ENCODE measurements around the gene SMARCAL1. TPM values are rescaled to one million over a fixed set of nuclear protein-coding genes. Genes with fewer than 3 reads are reported as not detected.

The SMARCAL1 gene
- total and polyA plus RNA-seq, 2 of the 13 experiments (the other 11 are each of a cell fraction or from before 2014, with no cell fraction given) = 12.7 to 21.3 TPM

GRCh38 chr2:216405588-216405987 is 6.7 kb upstream of the SMARCAL1 start (continued):
- TF ChIP-seq, protein P1, sequence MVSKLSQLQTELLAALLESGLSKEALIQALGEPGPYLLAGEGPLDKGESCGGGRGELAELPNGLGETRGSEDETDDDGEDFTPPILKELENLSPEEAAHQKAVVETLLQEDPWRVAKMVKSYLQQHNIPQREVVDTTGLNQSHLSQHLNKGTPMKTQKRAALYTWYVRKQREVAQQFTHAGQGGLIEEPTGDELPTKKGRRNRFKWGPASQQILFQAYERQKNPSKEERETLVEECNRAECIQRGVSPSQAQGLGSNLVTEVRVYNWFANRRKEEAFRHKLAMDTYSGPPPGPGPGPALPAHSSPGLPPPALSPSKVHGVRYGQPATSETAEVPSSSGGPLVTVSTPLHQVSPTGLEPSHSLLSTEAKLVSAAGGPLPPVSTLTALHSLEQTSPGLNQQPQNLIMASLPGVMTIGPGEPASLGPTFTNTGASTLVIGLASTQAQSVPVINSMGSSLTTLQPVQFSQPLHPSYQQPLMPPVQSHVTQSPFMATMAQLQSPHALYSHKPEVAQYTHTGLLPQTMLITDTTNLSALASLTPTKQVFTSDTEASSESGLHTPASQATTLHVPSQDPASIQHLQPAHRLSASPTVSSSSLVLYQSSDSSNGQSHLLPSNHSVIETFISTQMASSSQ (IDR thresholded peaks at IDR 0.05; ENCODE audit: low read depth) = no peak
- TF ChIP-seq, protein P1 (CRISPR knock-in tag; IDR thresholded peaks at IDR 0.05; ENCODE audit: borderline replicate concordance) = no peak
- TF ChIP-seq AGO2 (optimal IDR thresholded peaks at IDR 0.05; ENCODE audit: low read depth, low read length) = no peak
- no peak for TF ChIP-seq CENPX (CRISPR knock-in tag; IDR thresholded peaks at IDR 0.05)

- POLR2A ChIA-PET = no interaction called here
- ATAC-seq = no peak
- intact Hi-C loops (cut with micrococcal nuclease; ENCODE audit: unreplicated experiment) = no loop called here
These were observed 5.5 kb upstream of the SMARCAL1 start for GRCh38 chr2:216406826-216407225.

More at GRCh38 chr2:216406826-216407225, 5.5 kb upstream of the SMARCAL1 start:
- Histone ChIP-seq H3K9ac (ENCODE audit: insufficient read depth, low read depth, low read length) (no peak overlapping the region), H3K36me3 (replicated peaks in 1 of 2; ENCODE audit: control insufficient read depth in 1 of 2, insufficient read depth in 2 of 2, low read length in 2 of 2) (no peaks in the 10 kb centered on the region), H4K20me1 (ENCODE audit: insufficient read depth, low read length) (no peaks in the 10 kb centered on the region), H3K9me3 (ENCODE audit: low read length) (no peaks in the 10 kb centered on the region), H3K79me2 (ENCODE audit: insufficient read depth, low read length) (no peaks in the 10 kb centered on the region), H3K27ac (ENCODE audit: extremely low read length, insufficient read depth, low read length) (no peak overlapping the region), H3K27me3 (ENCODE audit: control insufficient read depth in 1 of 2, insufficient read depth in 2 of 2, low read length in 2 of 2) (peaks cover 9 to 39% of the 10 kb centered on the region in 2 experiments; a peak in 4 of 5 replicates), H3K4me3 (replicated peaks in 1 of 3; ENCODE audit: insufficient read depth in 1 of 3, low read depth in 2 of 3, low read length in 3 of 3) (no peak overlapping the region), H3K4me2 (ENCODE audit: low read depth, low read length) (no peak overlapping the region), H3K4me1 (ENCODE audit: insufficient read depth, low read length) (peaks cover 12% of the 10 kb centered on the region), H2AFZ (ENCODE audit: low read length) (no peak overlapping the region)
- CTCF ChIA-PET (ENCODE audit: low intra/inter-chr PET ratio, low total read pairs) = no interaction called here
- TF ChIP-seq GATAD2A (CRISPR knock-in tag; IDR thresholded peaks at IDR 0.05) = no peak
- TF ChIP-seq NR3C1 (CRISPR knock-in tag; IDR thresholded peaks at IDR 0.05) = no peak
- TF ChIP-seq TRIM24 (CRISPR knock-in tag; IDR thresholded peaks at IDR 0.05) = no peak
- no peak for TF ChIP-seq ZNF816 (CRISPR knock-in tag; IDR thresholded peaks at IDR 0.05; ENCODE audit: borderline replicate concordance)
- no peak for TF ChIP-seq ARNT (IDR thresholded peaks at IDR 0.05)
- TF ChIP-seq ZNF564 (CRISPR knock-in tag; IDR thresholded peaks at IDR 0.05) = no peak
- TF ChIP-seq ZNF605 (CRISPR knock-in tag; IDR thresholded peaks at IDR 0.05) = no peak
- TF ChIP-seq POLR2AphosphoS5 (IDR thresholded peaks at IDR 0.05; ENCODE audit: low read depth, low read length) = no peak
- TF ChIP-seq ZNF792 (CRISPR knock-in tag; IDR thresholded peaks at IDR 0.05) = no peak
- no peak for TF ChIP-seq PHF20 (CRISPR knock-in tag; IDR thresholded peaks at IDR 0.05)
- TF ChIP-seq ZFX (CRISPR knock-in tag; IDR thresholded peaks at IDR 0.05; ENCODE audit: low read depth) = no peak
- no TSS peak for BruUV-seq (replicated peaks)
- WGBS (ENCODE audit: low lambda C conversion rate) = 15% methylated on average over 3 of the region's 3 CpGs
- in situ Hi-C loops (cut with HindIII; ENCODE audit: extremely low pct_ligation_motif_present, low pct_unique_long_range_greater_than_20kb) = no loop called here
- DNase-seq (ENCODE audit: low spot score) (no peak), FAIRE-seq (no peak)
